Activated T-helper 1 cell treated with anti-CD3 and anti-CD28 coated beads, Interleukin-12 subunit alpha, Interleukin-12 subunit beta, Interleukin-2, Interleukin-4 antibody, amounts not matched to agents 30 ng/mL and 10 ng/mL and 1 ng/mL, durations not matched to agents 14 hours and 24 hours and 36 hours (primary cell): ENCODE measurements around the gene RASL11A. TPM values are rescaled to one million over a fixed set of nuclear protein-coding genes. Genes with fewer than 3 reads are reported as not detected.
"Not testable (repeated sequence)": the region's sequence is repeated elsewhere in the genome, so short reads cannot be mapped to it uniquely, and the experiment has no call there.

Experiments used
- DNase-seq: peaks from one replicate; pipeline ENCODE4 v3.0.0; 2021; ENCODE audit warnings: low spot score
- H3K27ac Mint-ChIP-seq: one replicate; pipeline ENCODE4 v1.8.0; 2021; ENCODE audit warnings: mild to moderate bottlenecking, mixed read lengths
- H3K27me3 Mint-ChIP-seq: one replicate; pipeline ENCODE4 v1.8.0; 2022; ENCODE audit warnings: mild to moderate bottlenecking, moderate library complexity, mixed read lengths; ENCODE audit not compliant: insufficient read depth
- H3K36me3 Mint-ChIP-seq: one replicate; pipeline ENCODE4 v1.8.0; 2021; ENCODE audit warnings: low read depth, mixed read lengths
- H3K4me1 Mint-ChIP-seq: one replicate; pipeline ENCODE4 v1.8.0; 2021; ENCODE audit warnings: low read depth, mixed read lengths
- H3K4me3 Mint-ChIP-seq: one replicate; pipeline ENCODE4 v1.8.0; 2021; ENCODE audit warnings: mild to moderate bottlenecking, moderate library complexity, mixed read lengths
- H3K9me3 Mint-ChIP-seq: one replicate; pipeline ENCODE4 v1.8.0; 2021; ENCODE audit warnings: mixed read lengths
- intact Hi-C: fragments of 100-400 bp; cut with micrococcal nuclease; formaldehyde crosslinking; loops from one replicate; pipeline ENCODE4 v1.15.1; 2024
- total RNA-seq: library from RNA; stranded (reverse); gene quantifications from 2 replicates; pipeline ENCODE4 v1.2.3, GENCODE V29; 2022

Gene RASL11A
- total RNA-seq, 1 donor from 2014 or later: 1.9 TPM

GRCh38 chr13:27309401-27309958 lies 38.9 kb downstream of the RASL11A start:
- peaks cover 5% of the 10 kb centered on the region for H3K4me1 Mint-ChIP-seq
- H3K36me3 Mint-ChIP-seq: no peaks in the 10 kb centered on the region
- no peak overlapping the region for H3K4me3 Mint-ChIP-seq
- no peak overlapping the region for H3K27ac Mint-ChIP-seq
- DNase-seq: no peak
- H3K9me3 Mint-ChIP-seq: no peaks in the 10 kb centered on the region
- no peaks in the 10 kb centered on the region for H3K27me3 Mint-ChIP-seq
- intact Hi-C loops: no loop called here

GRCh38 chr13:27309967-27310598 lies 39.5 kb downstream of the RASL11A start:
- intact Hi-C loops: no loop called here
- Mint-ChIP-seq H3K36me3 (no peaks in the 10 kb centered on the region), H3K27ac (no peak overlapping the region), H3K4me1 (peaks cover 5% of the 10 kb centered on the region), H3K9me3 (no peaks in the 10 kb centered on the region), H3K4me3 (no peak overlapping the region), H3K27me3 (no peaks in the 10 kb centered on the region)
- DNase-seq: no peak

GRCh38 chr13:27310946-27311345 lies 40.3 kb downstream of the RASL11A start:
- Mint-ChIP-seq H3K27ac (no peak overlapping the region), H3K36me3 (no peaks in the 10 kb centered on the region), H3K4me1 (peaks cover 5% of the 10 kb centered on the region), H3K9me3 (no peaks in the 10 kb centered on the region), H3K4me3 (no peak overlapping the region), H3K27me3 (no peaks in the 10 kb centered on the region)
- no peak for DNase-seq
- intact Hi-C loops: no loop called here

- no peaks in the 10 kb centered on the region for H3K9me3 Mint-ChIP-seq
- intact Hi-C loops: no loop called here
- no peak for DNase-seq
- peaks cover 2% of the 10 kb centered on the region for H3K4me1 Mint-ChIP-seq
- no peaks in the 10 kb centered on the region for H3K36me3 Mint-ChIP-seq
- no peak overlapping the region for H3K27ac Mint-ChIP-seq
- no peaks in the 10 kb centered on the region for H3K27me3 Mint-ChIP-seq
- no peak overlapping the region for H3K4me3 Mint-ChIP-seq
These were observed 41.0 kb downstream of the RASL11A start for GRCh38 chr13:27311518-27312210.

- no peak for DNase-seq
- no peaks in the 10 kb centered on the region for H3K9me3 Mint-ChIP-seq
- no peaks in the 10 kb centered on the region for H3K36me3 Mint-ChIP-seq
- H3K4me3 Mint-ChIP-seq: no peak overlapping the region
- intact Hi-C loops: no loop called here
- no peaks in the 10 kb centered on the region for H3K27me3 Mint-ChIP-seq
- no peaks in the 10 kb centered on the region for H3K4me1 Mint-ChIP-seq
- no peak overlapping the region for H3K27ac Mint-ChIP-seq
These were observed 43.1 kb downstream of the RASL11A start for GRCh38 chr13:27313770-27314169.

- H3K27ac Mint-ChIP-seq: no peak overlapping the region
- no peaks in the 10 kb centered on the region for H3K4me1 Mint-ChIP-seq
- no peak for DNase-seq
- H3K9me3 Mint-ChIP-seq: no peaks in the 10 kb centered on the region
- H3K4me3 Mint-ChIP-seq: no peak overlapping the region
- no peaks in the 10 kb centered on the region for H3K36me3 Mint-ChIP-seq
- intact Hi-C loops: no loop called here
- H3K27me3 Mint-ChIP-seq: peaks cover 1% of the 10 kb centered on the region
These were observed 48.8 kb downstream of the RASL11A start for GRCh38 chr13:27319404-27319803.

- intact Hi-C loops: no loop called here
- no peak overlapping the region for H3K4me3 Mint-ChIP-seq
- H3K27me3 Mint-ChIP-seq: peaks cover 1% of the 10 kb centered on the region
- H3K9me3 Mint-ChIP-seq: no peaks in the 10 kb centered on the region
- no peak overlapping the region for H3K27ac Mint-ChIP-seq
- no peak for DNase-seq
- no peaks in the 10 kb centered on the region for H3K36me3 Mint-ChIP-seq
- H3K4me1 Mint-ChIP-seq: no peaks in the 10 kb centered on the region
These were observed 51.1 kb downstream of the RASL11A start for GRCh38 chr13:27321468-27322431.

- H3K27me3 Mint-ChIP-seq, H3K4me1 Mint-ChIP-seq, H3K27ac Mint-ChIP-seq, H3K36me3 Mint-ChIP-seq, H3K4me3 Mint-ChIP-seq, intact Hi-C loops, H3K9me3 Mint-ChIP-seq, DNase-seq: not testable (repeated sequence)
These were observed 51.8 kb downstream of the RASL11A start for GRCh38 chr13:27322443-27322842.

Other genes with a start within 250 kb of the RASL11A start
- 45.8 and 49.1 TPM in 2 replicates for gene USP12, start 99.0 kb upstream of the RASL11A start, total RNA-seq
- gene RPL21, start 19.3 kb upstream of the RASL11A start, total RNA-seq: 1,045 and 1,084 TPM in 2 replicates
- 255 and 264 TPM in 2 replicates for gene GTF3A, start 153.8 kb downstream of the RASL11A start, total RNA-seq
- 30.4 and 36.0 TPM in 2 replicates for gene MTIF3, start 179.7 kb downstream of the RASL11A start, total RNA-seq